Skeletal muscle tissue (tissue), 4 donors: ENCODE data around the gene OVCH2. TPM values are rescaled to one million over a fixed set of nuclear protein-coding genes. Genes with fewer than 3 reads are reported as not detected.
"Not testable (repeated sequence)": the region's sequence is repeated elsewhere in the genome, so short reads cannot be mapped to it uniquely, and the experiment has no call there.

Experiments used
- H3K27ac ChIP-seq: one replicate; pipeline ENCODE4 v1.7.0; 2013; ENCODE audit warnings: mild to moderate bottlenecking, low read depth, low read length, inconsistent platforms
- H3K27me3 ChIP-seq, 3 donors: one replicate each; pipeline ENCODE4 v1.7.0; 2013; ENCODE audit warnings: low read length in 3 of 3; ENCODE audit not compliant: control insufficient read depth in 3 of 3, insufficient read depth in 3 of 3
- H3K36me3 ChIP-seq, 3 donors: one replicate each; pipeline ENCODE4 v1.7.0; 2013; ENCODE audit warnings: low read length in 3 of 3; ENCODE audit not compliant: control insufficient read depth in 3 of 3, insufficient read depth in 3 of 3
- H3K4me1 ChIP-seq, 3 donors: one replicate each; pipeline ENCODE4 v1.7.0; 2013; ENCODE audit warnings: low read length in 3 of 3, mild to moderate bottlenecking in 3 of 3; ENCODE audit not compliant: control insufficient read depth in 3 of 3, insufficient read depth in 3 of 3
- H3K4me3 ChIP-seq, 3 donors: one replicate each; pipeline ENCODE4 v1.7.0; 2013; ENCODE audit warnings: low read length in 3 of 3
- H3K9ac ChIP-seq, 3 donors: one replicate each; pipeline ENCODE4 v1.7.0; 2013; ENCODE audit warnings: low read length in 3 of 3, mild to moderate bottlenecking in 3 of 3, moderate library complexity in 2 of 3, low read depth in 1 of 3
- H3K9me3 ChIP-seq, 3 donors: one replicate each; pipeline ENCODE4 v1.7.0; 2013; ENCODE audit warnings: low read length in 3 of 3; ENCODE audit not compliant: control insufficient read depth in 3 of 3
- total RNA-seq: library from RNA; depleted of rRNA; stranded (reverse); fragments of >200 nt; gene quantifications from one replicate; pipeline ENCODE4 v1.2.3, GENCODE V29; 2014
- donor health status: Osteomylitis.

OVCH2 gene, protein sequence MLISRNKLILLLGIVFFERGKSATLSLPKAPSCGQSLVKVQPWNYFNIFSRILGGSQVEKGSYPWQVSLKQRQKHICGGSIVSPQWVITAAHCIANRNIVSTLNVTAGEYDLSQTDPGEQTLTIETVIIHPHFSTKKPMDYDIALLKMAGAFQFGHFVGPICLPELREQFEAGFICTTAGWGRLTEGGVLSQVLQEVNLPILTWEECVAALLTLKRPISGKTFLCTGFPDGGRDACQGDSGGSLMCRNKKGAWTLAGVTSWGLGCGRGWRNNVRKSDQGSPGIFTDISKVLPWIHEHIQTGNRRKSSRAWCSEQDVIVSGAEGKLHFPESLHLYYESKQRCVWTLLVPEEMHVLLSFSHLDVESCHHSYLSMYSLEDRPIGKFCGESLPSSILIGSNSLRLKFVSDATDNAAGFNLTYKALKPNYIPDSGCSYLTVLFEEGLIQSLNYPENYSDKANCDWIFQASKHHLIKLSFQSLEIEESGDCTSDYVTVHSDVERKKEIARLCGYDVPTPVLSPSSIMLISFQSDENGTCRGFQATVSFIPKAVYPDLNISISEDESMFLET
- total RNA-seq: not detected

DNA sequence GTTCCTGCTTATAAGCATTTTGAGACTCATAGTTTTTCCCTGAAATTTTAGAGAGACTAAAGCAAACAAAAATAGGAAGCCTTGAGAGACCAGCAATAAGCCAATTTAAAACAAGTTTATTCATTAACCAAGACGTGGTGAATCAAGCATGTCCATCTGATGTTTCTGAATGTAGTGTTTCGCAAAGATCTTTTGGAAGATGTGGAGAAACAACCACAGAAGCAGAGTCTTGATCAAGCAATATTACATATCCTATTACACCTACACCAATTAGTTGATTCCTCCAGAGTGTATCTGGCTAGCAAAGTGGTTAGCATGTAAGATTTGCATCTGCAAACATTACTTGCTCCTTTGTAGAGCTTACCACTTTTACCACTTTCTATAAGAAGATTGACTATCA is at the start of gene OVCH2:
Gene OVCH2, minus strand, starts transcription at position 101 of the 400 bp plus-strand sequence. Its CDS starts 83 bp downstream, at position 18.
- no peaks in the 10 kb centered on the region for H3K4me1 ChIP-seq
- peaks cover 0 to 3% (median 0%) of the 10 kb centered on the region in 3 donors for H3K36me3 ChIP-seq
- H3K4me3 ChIP-seq: no peak within 1 kb of the TSS
- no peak within 1 kb of the TSS for H3K27ac ChIP-seq
- no peaks in the 10 kb centered on the region for H3K9me3 ChIP-seq
- no peak within 1 kb of the TSS for H3K9ac ChIP-seq
- H3K27me3 ChIP-seq: no peaks in the 10 kb centered on the region

DNA sequence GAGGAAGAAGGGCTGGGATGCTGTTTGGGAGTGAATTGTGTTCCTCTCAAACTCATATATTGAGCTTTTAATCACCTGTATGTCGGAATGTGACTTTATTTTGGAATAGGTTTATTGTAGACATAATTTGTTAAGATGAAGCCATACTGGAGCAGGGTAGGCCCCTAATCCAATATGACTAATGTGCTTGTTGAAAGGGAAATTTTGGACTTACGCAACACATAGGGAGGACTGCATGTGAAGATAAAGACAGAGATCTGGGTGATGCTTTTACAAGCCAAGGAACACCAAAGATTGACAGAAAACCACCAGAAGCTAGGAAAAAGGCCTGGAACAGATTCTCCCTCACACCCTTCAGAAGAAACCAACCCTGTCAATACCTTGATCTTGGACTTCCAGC is 43.2 kb upstream of the OVCH2 start:
- Histone ChIP-seq H3K4me3 (no peak overlapping the region), H3K9me3 (no peaks in the 10 kb centered on the region), H3K36me3 (no peaks in the 10 kb centered on the region), H3K9ac (no peak overlapping the region), H3K27me3 (no peaks in the 10 kb centered on the region), H3K4me1 (no peaks in the 10 kb centered on the region), H3K27ac (no peak overlapping the region)

DNA sequence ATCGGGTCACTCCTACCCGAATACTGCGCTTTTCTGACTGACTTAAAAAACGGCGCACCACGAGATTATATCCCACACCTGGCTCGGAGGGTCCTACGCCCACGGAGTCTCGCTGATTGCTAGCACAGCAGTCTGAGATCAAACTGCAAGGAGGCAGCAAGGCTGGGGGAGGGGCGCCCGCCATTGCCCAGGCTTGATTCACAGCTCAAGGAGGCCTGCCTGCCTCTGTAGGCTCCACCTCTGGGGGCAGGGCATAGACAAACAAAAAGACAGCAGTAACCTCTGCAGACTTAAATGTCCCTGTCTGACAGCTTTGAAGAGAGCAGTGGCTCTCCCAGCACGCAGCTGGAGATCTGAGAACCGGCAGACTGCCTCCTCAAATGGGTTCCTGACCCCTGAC is 28.5 kb upstream of the OVCH2 start:
- not testable (repeated sequence) for H3K36me3 ChIP-seq, H3K4me1 ChIP-seq, H3K4me3 ChIP-seq

DNA sequence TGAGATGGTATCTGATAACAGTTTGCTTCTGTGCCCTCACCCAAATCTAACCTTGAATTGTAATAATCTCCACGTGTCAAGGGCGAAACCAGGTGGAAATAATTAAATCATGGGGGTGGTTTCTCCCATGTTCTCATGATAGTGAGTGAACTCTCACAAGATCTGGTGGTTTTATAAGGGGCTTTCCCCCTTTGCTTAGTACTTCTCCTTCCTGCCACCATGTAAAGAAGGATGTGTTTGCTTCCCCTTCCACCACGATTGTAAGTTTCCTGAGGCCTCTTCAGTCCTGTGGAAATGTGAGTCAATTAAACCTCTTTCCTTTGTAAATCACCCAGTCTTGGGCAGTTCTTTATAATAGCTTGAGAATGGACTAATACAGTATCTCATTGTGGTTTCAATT is 8.5 kb upstream of the OVCH2 start:
- H3K36me3 ChIP-seq: no peaks in the 10 kb centered on the region
- H3K4me3 ChIP-seq: no peak overlapping the region
- H3K9ac ChIP-seq: no peak overlapping the region
- H3K4me1 ChIP-seq: no peaks in the 10 kb centered on the region
- no peaks in the 10 kb centered on the region for H3K27me3 ChIP-seq
- no peaks in the 10 kb centered on the region for H3K9me3 ChIP-seq
- H3K27ac ChIP-seq: no peak overlapping the region

More for the DNA sequence above, 28.5 kb upstream of the OVCH2 start:
- not testable (repeated sequence) for H3K27me3 ChIP-seq, H3K9ac ChIP-seq, H3K9me3 ChIP-seq, H3K27ac ChIP-seq

DNA sequence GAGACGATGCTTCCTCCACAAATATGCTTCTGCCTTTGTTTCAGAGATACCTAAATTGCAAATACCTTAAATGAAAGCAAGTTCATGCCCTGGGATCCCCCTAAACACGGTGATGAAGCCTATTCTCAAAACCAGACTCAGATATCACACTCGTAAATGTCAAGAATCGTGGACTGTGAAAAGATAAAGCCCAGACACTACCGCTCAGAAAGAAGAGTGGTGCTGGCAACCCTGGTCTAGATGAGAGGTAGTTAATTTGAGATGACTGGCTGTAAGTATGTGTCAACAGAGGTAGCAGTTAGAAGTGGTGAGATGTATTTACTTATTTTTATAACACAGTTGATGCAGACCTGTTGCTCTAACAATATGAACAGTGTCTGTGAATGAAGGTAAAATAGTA is 2.5 kb downstream of the OVCH2 start:
- no peaks in the 10 kb centered on the region for H3K9me3 ChIP-seq
- H3K4me1 ChIP-seq: no peaks in the 10 kb centered on the region
- no peak overlapping the region for H3K9ac ChIP-seq
- H3K27me3 ChIP-seq: no peaks in the 10 kb centered on the region
- H3K27ac ChIP-seq: no peak overlapping the region
- peaks cover 0 to 3% (median 0%) of the 10 kb centered on the region in 3 donors for H3K36me3 ChIP-seq
- no peak overlapping the region for H3K4me3 ChIP-seq

DNA sequence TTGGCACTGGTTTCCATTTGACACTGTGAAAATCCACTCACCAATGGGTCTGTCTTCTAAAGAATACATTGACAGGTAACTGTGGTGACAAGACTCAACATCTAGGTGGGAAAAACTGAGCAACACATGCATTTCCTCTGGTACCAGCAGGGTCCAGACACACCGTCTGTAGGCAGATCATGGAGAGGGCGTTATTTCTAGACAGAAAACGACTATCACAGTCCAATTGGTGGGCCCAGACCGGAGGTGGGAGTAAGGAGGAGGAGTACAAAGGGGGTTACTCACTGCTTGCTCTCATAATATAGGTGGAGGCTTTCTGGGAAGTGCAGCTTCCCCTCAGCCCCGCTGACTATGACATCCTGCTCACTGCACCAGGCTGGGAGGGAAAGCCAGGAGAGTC is 9.9 kb downstream of the OVCH2 start:
- H3K27me3 ChIP-seq: no peaks in the 10 kb centered on the region
- H3K4me1 ChIP-seq: peaks cover 0 to 4% (median 3%) of the 10 kb centered on the region in 3 donors
- no peak overlapping the region for H3K27ac ChIP-seq
- no peak overlapping the region for H3K9ac ChIP-seq
- H3K36me3 ChIP-seq: no peaks in the 10 kb centered on the region
- H3K4me3 ChIP-seq: no peak overlapping the region
- H3K9me3 ChIP-seq: no peaks in the 10 kb centered on the region

DNA sequence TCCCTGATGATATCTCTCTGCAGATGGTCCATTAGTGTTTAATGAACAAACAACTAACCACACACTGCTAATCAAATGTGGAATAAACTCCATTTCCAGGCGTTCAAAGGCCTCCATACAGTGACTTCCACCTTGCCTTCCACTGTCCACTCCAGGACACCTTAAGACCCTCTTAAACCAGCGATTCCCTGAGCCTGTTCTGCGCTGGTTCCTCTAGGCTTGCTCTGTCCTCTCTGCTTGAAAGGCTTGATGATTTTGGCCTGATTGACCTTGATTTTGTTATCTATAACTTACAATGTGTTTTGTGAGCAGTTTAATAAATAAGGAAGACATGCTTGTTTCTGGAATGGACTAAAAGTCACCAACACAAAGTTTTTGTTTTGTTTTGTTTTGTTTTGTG is 12.0 kb downstream of the OVCH2 start:
- Histone ChIP-seq H3K4me3 (no peak overlapping the region), H3K9me3 (no peaks in the 10 kb centered on the region), H3K27ac (no peak overlapping the region), H3K4me1 (peaks cover 0 to 4% (median 3%) of the 10 kb centered on the region in 3 donors), H3K9ac (no peak overlapping the region), H3K36me3 (no peaks in the 10 kb centered on the region), H3K27me3 (no peaks in the 10 kb centered on the region)

DNA sequence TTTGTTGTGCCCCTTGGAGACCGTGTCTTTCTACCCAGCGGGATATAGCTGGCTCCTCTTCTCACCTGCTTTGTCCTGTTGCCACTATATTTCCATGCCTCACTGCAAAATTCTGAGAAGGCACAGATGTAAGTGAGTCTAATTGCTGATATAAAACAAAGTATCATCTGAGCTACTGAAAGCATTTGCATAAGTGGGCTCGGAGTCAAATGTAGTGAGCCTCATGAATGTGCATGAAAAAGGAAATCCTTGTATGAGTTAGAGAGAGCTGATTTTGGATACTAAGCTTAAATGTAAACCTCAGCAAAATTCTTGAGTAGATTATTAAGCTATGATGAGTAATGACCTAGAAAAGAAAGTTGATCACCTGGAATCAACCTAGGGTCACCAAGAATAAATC is 13.9 kb downstream of the OVCH2 start:
- no peak overlapping the region for H3K27ac ChIP-seq
- no peaks in the 10 kb centered on the region for H3K27me3 ChIP-seq
- H3K9ac ChIP-seq: no peak overlapping the region

DNA sequence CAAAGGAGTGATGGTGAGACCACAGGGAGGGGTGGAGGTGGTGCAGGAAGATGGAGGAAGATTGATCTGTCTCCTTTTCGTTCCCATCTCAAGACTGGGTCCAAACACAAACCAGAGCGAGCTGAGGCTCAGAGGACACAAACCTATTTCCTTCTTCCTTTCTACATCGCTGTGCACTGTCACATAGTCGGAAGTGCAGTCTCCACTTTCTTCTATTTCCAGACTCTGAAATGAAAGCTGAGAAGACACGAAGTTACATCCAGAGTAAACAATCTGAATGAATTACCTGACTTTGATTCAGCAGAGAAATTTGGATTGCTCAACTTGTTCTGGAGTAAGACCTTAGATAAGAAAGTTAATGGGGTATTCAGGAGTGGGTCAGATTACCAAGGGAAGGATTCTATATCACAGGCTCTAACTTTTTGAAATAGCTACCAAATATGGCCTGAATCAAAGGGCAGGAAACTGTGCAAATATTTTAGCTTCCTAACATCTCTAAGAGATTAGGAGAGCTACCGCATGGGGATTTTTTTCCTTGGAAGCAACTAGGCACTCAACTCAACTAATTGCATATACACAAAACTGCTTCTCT is 14.4 kb downstream of the OVCH2 start:
- Histone ChIP-seq H3K9me3 (no peaks in the 10 kb centered on the region), H3K27me3 (no peaks in the 10 kb centered on the region), H3K9ac (no peak overlapping the region), H3K36me3 (no peaks in the 10 kb centered on the region), H3K4me3 (no peak overlapping the region), H3K27ac (no peak overlapping the region), H3K4me1 (peaks cover 0 to 4% (median 3%) of the 10 kb centered on the region in 3 donors)

More for the DNA sequence above, 13.9 kb downstream of the OVCH2 start:
- peaks cover 0 to 4% (median 3%) of the 10 kb centered on the region in 3 donors for H3K4me1 ChIP-seq
- no peaks in the 10 kb centered on the region for H3K36me3 ChIP-seq
- H3K9me3 ChIP-seq: no peaks in the 10 kb centered on the region
- H3K4me3 ChIP-seq: no peak overlapping the region

DNA sequence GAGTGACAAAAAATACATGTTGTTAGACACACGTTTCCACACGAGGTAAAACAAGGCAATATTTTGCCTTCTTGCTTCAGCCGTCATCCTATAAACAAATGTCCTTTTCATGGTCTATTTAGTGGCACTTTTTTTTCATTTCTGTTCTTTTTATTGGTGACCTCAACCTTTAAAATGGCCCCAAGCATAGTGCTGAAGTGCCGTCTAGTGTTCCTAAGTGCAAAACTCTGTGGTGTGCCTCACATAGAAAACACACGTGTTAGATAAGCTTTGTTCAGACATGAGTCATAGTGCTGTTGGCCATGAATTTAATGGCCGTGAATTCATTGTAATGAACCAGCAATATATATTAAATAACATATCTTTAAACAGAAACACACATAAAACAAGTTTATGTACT is 15.6 kb downstream of the OVCH2 start:
- no peaks in the 10 kb centered on the region for H3K9me3 ChIP-seq
- H3K27ac ChIP-seq: no peak overlapping the region
- H3K9ac ChIP-seq: no peak overlapping the region
- no peaks in the 10 kb centered on the region for H3K36me3 ChIP-seq
- no peak overlapping the region for H3K4me3 ChIP-seq
- peaks cover 0 to 4% (median 3%) of the 10 kb centered on the region in 3 donors for H3K4me1 ChIP-seq
- H3K27me3 ChIP-seq: no peaks in the 10 kb centered on the region
